DLD1 (cell line): Measurements from ENCODE around the gene LPCAT1.
"Not testable (repeated sequence)": the region's sequence is repeated elsewhere in the genome, so short reads cannot be mapped to it uniquely, and the experiment has no call there.

Experiments used
- in situ Hi-C: cut with HindIII; loops from 2 replicates; pipeline ENCODE4 v1.10.0; 2017; ENCODE audit warnings: low sequenced_read_pairs

LPCAT1 gene

DNA sequence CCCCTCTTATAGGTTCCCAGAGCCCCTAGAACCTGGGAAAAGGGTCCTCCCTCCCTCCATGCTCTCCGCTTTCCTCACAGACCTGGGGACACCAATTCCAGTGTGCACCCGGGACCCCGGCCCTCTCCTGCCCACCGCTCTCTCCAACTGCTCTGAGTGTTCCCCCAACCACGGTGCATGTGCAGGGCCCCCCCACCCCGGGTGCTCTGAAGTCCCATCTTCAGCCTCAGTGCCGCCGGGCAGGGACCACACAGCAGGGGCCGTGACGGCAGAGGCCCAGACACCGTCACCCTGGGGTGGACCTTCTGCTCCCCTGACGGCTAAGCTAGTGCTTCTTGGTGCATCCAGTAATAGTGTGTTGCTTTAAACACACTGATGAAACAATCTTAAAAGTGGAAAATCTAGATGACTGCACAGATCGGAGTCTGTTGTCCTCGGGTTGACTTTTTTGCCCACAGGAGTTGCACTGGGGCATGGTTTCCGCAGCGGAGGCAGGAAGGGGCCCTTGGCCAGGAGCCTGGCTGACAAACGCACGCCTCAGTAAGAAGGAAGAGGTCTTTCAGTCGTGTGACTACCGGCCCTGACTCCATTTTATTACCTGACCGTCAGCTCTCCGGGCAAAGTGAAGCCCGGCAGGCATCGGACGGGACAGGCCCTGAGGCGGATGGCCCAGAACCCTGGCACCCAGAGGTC lies 42.3 kb downstream of the LPCAT1 start:
- in situ Hi-C loops = no loop called here

DNA sequence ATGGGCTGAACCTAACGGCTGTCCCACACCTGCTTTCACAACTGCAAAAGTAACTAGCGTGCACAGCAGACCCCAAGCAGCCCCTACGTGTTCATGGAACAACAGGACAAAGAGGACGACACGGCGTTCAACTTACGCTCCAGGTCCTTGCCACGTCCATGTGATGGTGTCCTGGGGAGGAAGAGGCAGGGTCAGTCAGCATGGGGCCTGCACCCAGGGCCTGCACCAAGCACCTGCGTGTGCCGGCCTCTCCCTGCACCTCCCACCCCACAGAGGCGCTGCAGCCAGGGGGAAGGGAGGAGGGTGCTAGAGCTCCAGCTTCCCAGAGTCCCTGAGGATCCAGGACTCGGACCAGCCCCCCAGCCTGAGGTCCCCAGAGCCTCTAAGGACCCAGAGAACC lies 43.0 kb downstream of the LPCAT1 start:
- in situ Hi-C loops = no loop called here

DNA sequence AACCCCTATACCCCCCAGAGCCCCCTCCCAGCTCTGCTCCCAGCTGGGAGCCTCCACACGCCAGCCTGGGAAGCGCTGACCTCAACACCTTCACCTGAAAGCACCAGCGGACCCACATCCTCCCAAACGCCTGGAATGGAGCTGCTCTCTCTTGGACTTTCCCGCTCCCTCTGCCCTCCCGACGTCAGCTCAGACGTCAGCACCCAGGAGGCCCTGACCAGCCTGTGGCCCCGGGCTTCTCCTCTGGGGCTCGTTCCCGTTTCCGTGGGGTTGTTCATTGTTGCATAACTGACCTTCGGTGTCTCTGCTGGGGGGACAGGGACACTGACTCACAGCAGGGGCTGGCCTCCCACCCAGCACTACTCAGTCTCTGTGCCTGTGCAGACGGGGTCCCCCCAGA lies 43.5 kb downstream of the LPCAT1 start:
- in situ Hi-C loops = no loop called here

DNA sequence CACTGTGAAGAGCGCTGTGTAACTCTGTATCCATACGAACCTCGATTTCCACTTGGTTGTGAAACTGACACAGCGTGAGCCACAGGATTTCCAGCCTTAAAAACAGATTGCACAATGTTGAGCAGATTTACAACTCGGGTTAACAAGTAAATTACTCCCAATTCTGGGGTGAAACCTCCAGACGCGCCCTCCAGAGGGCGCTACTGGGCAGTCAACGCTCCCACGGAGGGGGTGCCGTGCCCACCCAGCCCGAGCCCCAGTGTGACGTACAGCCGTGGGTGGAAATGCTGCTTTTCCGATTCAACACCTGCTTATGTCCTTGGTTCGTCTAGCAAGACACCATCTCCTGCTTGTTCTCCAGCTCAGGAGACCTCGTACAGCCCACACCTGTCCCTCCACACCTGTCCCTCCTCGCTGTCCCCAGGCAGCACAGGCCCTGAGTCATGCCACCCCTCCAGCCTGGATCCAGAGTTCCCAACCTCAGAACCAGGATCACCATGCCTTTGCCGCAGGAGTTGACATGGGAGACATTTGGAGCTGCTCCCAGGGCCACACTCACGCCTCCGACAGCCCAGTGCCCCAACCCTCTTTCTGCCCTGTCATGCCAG lies 44.1 kb downstream of the LPCAT1 start:
- in situ Hi-C loops = no loop called here

DNA sequence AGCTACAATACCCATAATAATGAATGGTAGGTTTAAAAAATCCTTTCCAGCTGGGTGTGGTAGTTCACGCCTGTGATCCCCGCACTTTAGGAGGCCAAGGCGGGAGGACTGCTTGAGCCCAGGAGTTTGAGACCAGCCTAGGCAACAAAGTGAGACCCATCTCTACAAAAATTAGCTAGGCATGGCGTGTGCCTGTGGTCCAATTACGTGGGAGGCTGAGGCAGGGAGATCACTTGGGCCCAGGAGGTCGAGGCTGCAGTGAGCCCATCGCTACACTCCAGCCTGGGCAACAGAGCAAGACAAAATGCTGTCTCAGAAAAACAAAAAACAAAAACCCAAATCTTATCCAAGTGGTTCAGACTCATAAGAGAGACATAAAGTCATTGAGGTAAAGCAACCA lies 44.7 kb downstream of the LPCAT1 start:
- in situ Hi-C loops = no loop called here

DNA sequence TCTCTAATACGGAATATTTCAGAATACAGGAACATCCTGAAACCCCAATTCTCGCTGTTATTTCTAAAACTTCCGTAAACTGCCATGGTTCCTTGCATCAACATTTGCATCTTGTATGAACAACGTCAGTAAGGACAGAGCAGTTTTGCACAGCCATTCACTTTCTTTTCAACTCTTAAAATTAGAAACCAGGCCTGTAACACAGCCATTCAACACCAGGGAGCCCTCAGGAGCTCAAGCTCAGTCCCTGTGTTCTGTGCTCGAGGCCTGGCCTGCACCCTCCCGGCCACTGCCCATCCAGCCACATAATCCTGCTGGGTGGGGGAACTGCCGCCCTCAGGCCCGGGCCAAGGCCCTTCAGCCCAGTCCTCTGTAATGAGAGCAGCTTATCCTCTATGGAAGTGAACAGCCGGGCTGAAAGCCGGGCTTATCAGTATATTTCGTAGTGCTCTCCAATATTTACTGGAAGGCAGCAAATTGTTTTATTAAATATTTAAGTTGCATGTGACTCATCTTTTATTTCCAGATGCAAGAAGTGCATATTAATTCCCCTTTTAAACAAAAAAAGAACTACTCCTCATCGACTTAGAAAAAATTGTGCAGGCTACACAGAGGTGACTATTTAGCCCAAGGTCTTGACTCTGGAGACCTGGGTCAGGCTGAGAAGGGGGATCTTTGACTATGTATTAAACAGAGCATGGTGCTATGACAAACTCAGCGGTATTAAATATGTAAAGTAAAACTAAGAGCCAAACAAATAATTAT lies 45.3 kb downstream of the LPCAT1 start:
- in situ Hi-C loops = no loop called here

DNA sequence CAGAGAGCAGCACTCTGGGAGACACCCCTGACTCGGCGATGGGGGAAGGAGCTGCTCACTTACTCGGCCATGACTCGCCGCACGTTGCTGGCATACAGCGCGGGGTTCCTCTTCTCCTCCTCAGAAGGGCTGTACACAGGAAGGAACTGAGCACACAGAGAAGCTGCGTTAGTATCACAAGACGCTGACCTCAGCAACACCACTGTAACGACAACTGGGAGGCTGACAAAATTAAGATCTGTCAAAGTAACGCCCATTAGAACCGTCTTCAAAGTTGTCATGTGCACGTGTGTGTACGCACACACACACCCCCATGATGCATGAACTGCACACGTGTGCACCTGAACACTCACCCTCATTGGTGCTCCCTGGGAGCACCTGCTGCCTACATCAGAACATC lies 46.4 kb downstream of the LPCAT1 start:
- in situ Hi-C loops = no loop called here

DNA sequence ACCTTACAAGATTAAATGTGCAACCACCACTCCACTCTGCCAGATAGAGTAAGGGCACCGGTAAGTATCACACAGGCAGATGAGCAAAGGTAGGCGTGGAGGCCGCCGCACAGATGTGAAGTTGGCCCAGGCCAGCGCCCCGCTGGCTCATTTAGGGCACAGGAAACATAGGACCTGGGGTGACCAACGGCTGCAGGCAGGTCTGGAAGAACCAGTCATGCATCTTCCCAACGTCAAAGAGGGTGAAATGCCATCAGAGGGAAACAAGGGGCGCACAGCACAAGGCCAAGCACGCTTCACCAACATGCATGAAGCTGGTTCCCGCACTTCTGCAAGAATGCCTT lies 46.8 kb downstream of the LPCAT1 start:
- in situ Hi-C loops = no loop called here

DNA sequence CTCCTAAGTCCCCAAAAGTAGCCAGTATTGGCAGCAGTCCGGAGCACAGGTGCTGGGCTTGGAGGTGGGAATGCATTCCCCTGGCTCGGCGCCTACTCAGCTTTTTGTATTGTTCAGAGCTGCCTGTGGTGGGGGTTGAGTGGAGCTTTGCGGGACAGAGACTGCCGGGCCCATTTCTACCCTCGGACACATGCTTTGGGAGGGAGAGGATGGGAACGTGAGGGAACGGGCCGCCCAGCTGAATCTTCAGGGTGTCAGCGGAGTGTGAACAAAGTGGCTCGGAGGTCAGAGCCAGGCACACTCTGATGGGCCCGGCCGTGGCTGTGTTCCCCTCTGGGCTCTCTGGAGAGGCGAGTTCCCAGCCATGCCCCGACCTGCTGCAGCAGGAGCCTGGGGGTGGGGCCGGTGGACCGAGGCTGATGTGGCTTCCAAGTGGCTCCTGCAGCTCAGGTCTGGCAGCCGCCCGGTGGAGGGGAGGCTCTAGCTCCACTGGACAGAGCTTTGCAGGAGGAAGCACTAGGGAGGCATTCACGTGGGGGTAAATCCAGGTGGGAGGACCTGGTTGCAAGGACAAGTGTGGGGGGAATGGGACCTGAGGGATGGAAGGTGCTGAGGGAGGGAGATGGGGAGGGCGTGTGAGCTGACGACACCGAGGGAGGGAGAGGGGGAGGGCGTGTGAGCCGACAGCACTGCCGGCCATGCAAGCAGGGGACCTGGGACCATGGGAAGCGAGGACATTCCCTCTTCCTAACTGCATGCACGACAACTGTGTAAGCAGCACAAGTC lies 47.4 kb downstream of the LPCAT1 start:
- in situ Hi-C loops = no loop called here

DNA sequence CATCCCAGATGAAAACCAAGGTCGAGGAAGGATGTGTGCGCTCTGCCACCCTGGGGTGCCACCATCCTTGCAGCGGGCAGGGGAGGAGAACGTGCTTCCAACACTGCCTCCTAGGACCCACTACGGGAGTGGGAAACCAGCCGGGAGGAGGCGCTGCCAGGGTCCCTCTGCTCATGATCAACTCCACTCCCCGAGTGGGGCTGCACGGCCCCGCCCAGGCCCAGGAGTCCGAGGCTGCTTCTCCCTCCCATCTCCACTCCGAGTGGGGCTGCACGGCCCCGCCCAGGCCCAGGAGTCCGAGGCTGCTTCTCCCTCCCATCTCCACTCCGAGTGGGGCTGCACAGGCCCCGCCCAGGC lies 48.2 kb downstream of the LPCAT1 start:
- in situ Hi-C loops = not testable (repeated sequence)

DNA sequence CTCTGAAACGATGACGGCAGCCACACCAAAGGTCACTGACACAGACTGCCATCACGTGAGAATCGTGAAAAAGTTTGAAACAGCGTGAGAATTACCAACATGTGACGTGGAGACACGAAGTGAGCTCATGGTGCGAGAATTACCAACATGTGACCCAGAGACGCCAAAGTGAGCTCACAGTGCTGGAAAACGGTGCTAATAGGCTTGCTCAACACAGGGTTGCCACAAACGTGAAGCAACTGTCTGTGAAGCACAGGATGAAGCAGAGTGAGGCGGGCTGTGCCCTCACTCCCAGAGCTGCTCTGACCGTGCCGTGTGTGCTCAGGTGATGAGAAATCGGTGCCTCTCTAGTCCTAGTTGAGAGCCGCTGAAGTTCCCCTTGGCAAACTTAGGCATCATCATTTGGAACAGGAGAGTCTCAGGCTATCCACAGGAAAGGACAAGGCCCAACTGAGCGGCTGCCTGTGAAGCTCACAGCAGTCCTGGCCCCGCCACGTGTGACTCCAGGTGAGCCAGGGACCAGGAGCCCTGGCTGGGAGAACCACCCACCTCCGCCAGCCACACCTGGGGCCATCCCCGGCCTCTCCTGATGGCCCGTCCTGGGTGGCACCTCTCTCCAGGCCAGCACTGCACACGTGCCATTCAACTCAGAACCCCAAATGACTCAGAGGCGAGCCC lies 48.8 kb downstream of the LPCAT1 start:
- in situ Hi-C loops = loop anchor here (25.0 kb wide), 2 partner anchors 162 to 263 kb away; partner anchors contain the start of gene SLC6A19

DNA sequence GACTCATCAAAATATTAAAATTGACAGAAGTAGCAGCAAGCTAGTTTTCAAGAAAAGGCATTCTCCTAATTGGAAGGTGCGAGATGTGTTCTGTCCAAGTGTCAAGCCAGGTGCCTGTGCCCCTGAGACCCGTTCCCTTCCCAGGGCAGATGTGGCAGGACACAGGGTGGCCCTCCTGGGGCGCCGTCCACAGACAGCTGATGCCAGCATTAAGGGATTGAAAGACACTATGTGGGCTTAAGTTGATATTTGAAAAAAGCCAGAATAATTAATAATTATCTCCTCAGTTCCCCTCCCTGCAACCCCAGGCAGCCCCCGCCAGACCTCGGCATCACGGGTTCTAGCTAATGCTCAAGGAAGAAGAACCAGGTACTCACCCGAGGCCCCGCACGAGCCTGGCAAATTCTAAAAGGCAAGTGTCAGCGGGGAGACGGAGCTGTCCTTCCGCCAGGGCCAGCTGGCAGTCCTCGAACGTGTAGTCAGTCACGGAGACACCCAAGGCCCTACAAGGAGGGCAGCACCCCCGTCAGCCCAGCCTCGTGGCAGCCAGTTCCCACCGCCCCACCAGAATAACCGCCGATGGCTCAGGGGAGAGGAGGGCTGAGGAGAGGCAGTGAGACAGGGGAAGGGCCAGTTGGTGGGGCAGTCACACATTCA lies 49.4 kb downstream of the LPCAT1 start:
- in situ Hi-C loops = loop anchor here (25.0 kb wide), 2 partner anchors 163 to 262 kb away; partner anchors contain the start of gene SLC6A19

DNA sequence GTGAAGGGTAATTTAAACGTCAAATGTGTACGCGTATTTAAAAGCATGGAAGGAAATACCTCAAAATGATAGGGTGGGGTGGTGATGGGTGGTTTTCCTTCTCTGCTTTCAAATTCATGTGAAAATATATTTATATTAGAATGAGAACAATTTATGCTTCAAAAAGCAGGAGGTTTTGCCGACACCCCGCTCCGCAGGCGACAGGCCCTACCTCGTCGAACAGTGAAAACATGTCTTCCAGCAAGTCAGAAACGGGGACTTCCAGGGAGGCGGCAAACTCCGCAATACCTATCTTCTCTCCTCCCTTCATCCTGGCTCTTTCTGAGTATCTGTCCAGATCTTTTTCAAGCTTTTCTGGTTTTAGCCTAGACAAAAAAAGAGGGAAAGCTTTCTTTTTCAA lies 50.0 kb downstream of the LPCAT1 start:
- in situ Hi-C loops = loop anchor here (25.0 kb wide), 2 partner anchors 164 to 261 kb away; partner anchors contain the start of gene SLC6A19

DNA sequence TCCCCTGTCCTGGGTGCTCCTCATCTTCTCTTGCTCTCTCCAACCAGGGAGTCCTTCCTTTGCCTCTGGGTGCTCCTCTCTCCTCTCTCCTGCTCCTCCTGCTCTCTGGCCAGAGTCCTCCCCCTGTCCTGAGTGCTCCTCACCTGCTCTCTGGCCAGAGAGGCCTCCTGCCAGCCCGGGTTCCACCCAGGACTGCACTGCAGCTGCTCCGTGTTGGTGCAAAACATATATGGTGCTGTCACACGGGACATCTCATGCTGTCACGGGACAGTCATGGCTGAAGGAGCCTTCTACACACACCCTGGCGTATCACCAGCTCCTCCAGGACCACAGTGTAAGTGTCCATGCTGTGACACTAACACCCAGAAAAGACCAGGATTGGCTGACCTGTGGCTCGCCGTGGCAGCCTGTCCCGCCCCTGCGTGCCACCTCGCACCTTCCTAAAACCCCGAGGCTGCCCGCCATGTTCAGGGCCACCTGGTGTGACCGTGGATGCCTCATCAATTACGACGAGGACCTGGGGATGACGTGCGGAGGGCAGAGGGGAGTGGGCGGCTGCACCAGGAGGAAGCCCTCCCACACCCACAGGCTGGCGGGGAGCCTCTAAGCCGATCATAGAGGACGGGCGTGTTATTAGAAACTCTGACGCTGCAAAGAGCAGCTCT lies 50.7 kb downstream of the LPCAT1 start:
- in situ Hi-C loops = loop anchor here (25.0 kb wide), 2 partner anchors 164 to 261 kb away; partner anchors contain the start of gene SLC6A19

DNA sequence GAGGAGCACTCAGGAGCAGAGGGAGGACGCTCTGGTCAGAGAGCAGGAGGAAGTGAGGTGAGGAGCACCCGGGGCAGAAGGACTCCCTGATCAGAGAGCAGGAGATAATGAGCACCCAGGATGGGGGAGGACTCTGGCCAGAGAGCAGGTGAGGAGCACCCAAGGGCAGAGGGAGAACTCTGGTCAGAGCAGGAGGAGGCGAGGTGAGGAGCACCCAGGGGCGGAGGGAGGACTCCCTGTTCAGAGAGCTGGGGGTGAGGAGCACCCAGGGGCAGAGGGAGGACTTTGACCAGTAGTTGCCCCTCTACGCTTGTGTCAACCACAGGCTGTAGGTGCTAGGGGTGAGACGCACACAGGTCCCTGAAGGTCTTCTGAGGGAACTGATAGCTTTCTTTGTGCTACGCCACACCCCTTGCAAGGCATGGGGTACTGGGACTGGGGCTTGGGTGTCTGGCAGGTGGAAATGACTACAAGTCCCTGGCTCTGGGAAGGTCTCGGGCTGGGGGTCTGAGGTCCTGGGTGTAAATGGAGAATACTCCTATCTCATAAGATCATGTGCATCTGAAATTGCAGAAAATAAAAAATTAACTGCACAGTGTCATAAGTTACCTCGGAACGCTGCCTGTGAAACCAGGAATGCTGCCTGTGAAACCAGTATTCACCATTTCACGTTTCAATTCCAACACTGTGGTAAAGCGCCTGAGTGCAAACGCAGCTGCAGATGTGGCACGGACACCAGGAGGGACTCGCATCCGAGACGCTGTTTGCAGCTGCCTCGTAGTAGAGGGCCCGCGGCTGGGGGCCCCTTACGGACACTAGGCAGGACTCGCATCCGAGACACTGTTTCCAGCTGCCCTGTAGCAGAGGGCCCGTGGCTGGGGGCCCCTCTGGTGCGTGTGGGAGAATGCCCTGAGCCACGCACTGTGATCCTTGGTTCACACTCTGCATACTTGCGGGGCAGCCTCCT lies 51.5 kb downstream of the LPCAT1 start:
- in situ Hi-C loops = loop anchor here (25.0 kb wide), 2 partner anchors 165 to 260 kb away; partner anchors contain the start of gene SLC6A19

DNA sequence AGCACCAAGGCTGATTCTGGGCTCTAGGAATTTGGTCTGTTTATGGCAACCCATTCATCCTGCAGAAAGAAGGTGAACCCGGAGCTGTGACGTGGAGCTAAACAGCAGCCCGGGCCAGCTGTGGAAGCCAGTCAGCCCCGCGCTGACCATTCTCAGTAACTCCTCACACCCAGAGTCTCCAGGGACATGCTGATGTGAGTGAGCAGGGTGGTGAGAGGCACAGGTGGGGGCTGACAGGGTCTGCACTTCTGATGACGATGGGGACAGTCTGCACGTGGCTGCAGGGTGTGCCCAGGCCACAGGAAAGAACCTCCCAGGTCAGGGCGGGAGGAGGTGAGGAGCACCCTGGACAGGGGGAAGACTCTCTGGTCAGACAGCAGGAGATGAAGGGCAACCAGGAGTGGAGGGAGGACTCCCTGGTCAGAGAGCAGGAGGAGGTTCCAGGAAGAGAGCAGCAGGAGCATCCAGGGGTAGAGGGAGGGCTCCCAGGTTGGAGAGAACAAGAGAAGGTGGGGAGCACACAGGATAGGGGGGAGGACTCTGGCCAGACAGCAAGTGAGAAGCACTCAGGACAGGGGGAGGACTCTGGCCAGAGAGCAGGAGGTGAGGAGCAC lies 52.4 kb downstream of the LPCAT1 start:
- in situ Hi-C loops = loop anchor here (25.0 kb wide), 2 partner anchors 166 to 259 kb away; partner anchors contain the start of gene SLC6A19

DNA sequence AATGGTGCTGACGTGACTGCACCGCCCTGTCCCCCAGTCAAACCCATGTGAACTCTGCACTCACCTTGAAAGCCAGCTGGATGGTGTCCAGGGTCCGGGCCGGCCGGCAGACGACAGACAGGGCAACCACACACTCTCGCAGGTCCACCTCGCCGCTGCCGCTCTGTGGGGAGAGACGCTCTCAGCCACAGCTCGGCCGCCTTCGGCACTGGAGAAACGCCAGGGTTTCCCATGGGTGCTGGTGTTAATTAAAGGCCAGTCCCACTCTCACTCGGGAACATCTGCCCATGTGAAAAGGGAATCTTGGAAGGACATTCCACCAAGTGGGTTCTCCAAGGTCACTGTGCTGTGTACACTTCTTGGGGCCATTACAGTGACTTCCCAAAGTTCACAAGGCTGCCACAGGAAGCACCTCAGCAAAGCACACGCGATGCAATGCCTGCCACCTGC lies 53.0 kb downstream of the LPCAT1 start:
- in situ Hi-C loops = loop anchor here (25.0 kb wide), 2 partner anchors 167 to 258 kb away; partner anchors contain the start of gene SLC6A19
